OCI-LY1 (cell line): ENCODE results near the gene SH3BP5.

Experiments used
- H2AFZ ChIP-seq: fragments of 200-600 bp; sonication (generic), shearing (Covaris generic); 2 replicates; pipeline ENCODE4 v1.6.0; 2014; ENCODE audit warnings: antibody characterized with exemption, mild to moderate bottlenecking, low read length
- H3F3A ChIP-seq: fragments of 200-600 bp; sonication (generic), shearing (Covaris generic); 2 replicates; pipeline ENCODE4 v1.6.0; 2014; ENCODE audit warnings: mild to moderate bottlenecking, antibody characterized with exemption, low read length, moderate library complexity; ENCODE audit not compliant: insufficient read depth
- H3K27ac ChIP-seq: fragments of 200-600 bp; sonication (generic); 2 replicates; pipeline ENCODE4 v1.5.1; 2014; ENCODE audit warnings: low read length, mixed run types, mild to moderate bottlenecking, low read depth; ENCODE audit not compliant: poor library complexity, severe bottlenecking
- H3K27me3 ChIP-seq: fragments of 200-600 bp; sonication (generic); 2 replicates; pipeline ENCODE4 v1.6.0; 2014; ENCODE audit warnings: antibody characterized with exemption, mild to moderate bottlenecking, low read length, moderate library complexity; ENCODE audit not compliant: insufficient read depth
- H3K36me3 ChIP-seq: fragments of 200-600 bp; sonication (generic); 2 replicates; pipeline ENCODE4 v1.6.1; 2014; ENCODE audit warnings: mild to moderate bottlenecking, antibody characterized with exemption, low read length, moderate library complexity, mixed read lengths; ENCODE audit not compliant: insufficient read depth
- H3K4me1 ChIP-seq: fragments of 200-600 bp; sonication (generic); 2 replicates; pipeline ENCODE4 v1.5.1; 2014; ENCODE audit warnings: mild to moderate bottlenecking, low read length, moderate library complexity; ENCODE audit not compliant: insufficient read depth, severe bottlenecking
- H3K4me2 ChIP-seq: fragments of 200-600 bp; sonication (generic), shearing (Covaris generic); 2 replicates; pipeline ENCODE4 v1.6.1; 2014; ENCODE audit warnings: low read length
- H3K4me3 ChIP-seq: fragments of 200-600 bp; sonication (generic); 2 replicates; pipeline ENCODE4 v1.5.1; 2014; ENCODE audit warnings: low read length, low read depth, mild to moderate bottlenecking, mixed read lengths; ENCODE audit not compliant: poor library complexity, severe bottlenecking
- H3K79me2 ChIP-seq: fragments of 200-600 bp; shearing (Covaris generic); 2 replicates; pipeline ENCODE4 v1.6.1; 2016; ENCODE audit warnings: mixed run types, low read length, mixed read lengths; ENCODE audit not compliant: insufficient read depth
- H3K9ac ChIP-seq: fragments of 200-600 bp; sonication (generic), shearing (Covaris generic); 2 replicates; pipeline ENCODE4 v1.6.1; 2014; ENCODE audit warnings: mild to moderate bottlenecking, low read length, mixed read lengths
- H3K9me2 ChIP-seq: fragments of 200-600 bp; sonication (generic), shearing (Covaris generic); 2 replicates; pipeline ENCODE4 v1.6.1; 2014; ENCODE audit warnings: low read depth, mild to moderate bottlenecking, low read length, mixed read lengths
- H3K9me3 ChIP-seq: fragments of 200-600 bp; shearing (Covaris generic); 2 replicates; pipeline ENCODE4 v1.6.1; 2014; ENCODE audit warnings: low read length, mixed read lengths
- H4K20me1 ChIP-seq: fragments of 200-600 bp; sonication (generic), shearing (Covaris generic); 2 replicates; pipeline ENCODE4 v1.6.0; 2016; ENCODE audit warnings: mild to moderate bottlenecking, low read length; ENCODE audit not compliant: insufficient read depth
- CTCF ChIP-seq: fragments of 200-600 bp; sonication (generic), shearing (Covaris generic); IDR thresholded peaks from 2 replicates; pipeline ENCODE4 v1.5.1; 2017; ENCODE audit warnings: mild to moderate bottlenecking, antibody characterized with exemption, low read length, moderate library complexity, mixed read lengths
- EZH2 ChIP-seq: fragments of 200-600 bp; sonication (generic), shearing (Covaris generic); IDR thresholded peaks from 2 replicates; pipeline ENCODE4 v1.8.0; 2017; ENCODE audit warnings: borderline replicate concordance, mixed run types, mild to moderate bottlenecking, antibody characterized with exemption, low read length, moderate library complexity, mixed read lengths

Gene SH3BP5

GRCh38 chr3:15324379-15324808 lies 8.0 kb downstream of the SH3BP5 start:
- TF ChIP-seq EZH2 = no peak
- no peak for TF ChIP-seq CTCF
- Histone ChIP-seq H3K4me3 (no peak overlapping the region), H3K9me2 (no peaks in the 10 kb centered on the region), H3K4me2 (no peak overlapping the region), H3K27ac (no peak overlapping the region), H3F3A (no peaks in the 10 kb centered on the region), H3K4me1 (peaks cover 5% of the 10 kb centered on the region), H3K27me3 (no peaks in the 10 kb centered on the region), H3K79me2 (no peaks in the 10 kb centered on the region), H3K9me3 (no peaks in the 10 kb centered on the region), H2AFZ (no peak overlapping the region), H4K20me1 (peaks cover 3% of the 10 kb centered on the region; the same call in 1 of the 2 replicates), H3K9ac (no peak overlapping the region), H3K36me3 (no peaks in the 10 kb centered on the region)

GRCh38 chr3:15323063-15323462 lies 9.3 kb downstream of the SH3BP5 start:
- Histone ChIP-seq H3K4me3 (no peak overlapping the region), H2AFZ (no peak overlapping the region), H3F3A (no peaks in the 10 kb centered on the region), H3K27me3 (no peaks in the 10 kb centered on the region), H3K36me3 (no peaks in the 10 kb centered on the region), H3K9me2 (no peaks in the 10 kb centered on the region), H3K4me1 (peaks cover 4% of the 10 kb centered on the region), H3K79me2 (no peaks in the 10 kb centered on the region), H3K9me3 (no peaks in the 10 kb centered on the region), H3K4me2 (no peak overlapping the region), H4K20me1 (peaks cover 3% of the 10 kb centered on the region; the same call in 1 of the 2 replicates), H3K9ac (no peak overlapping the region), H3K27ac (no peak overlapping the region)
- TF ChIP-seq EZH2 = no peak
- no peak for TF ChIP-seq CTCF

GRCh38 chr3:15321349-15321748 lies 11.0 kb downstream of the SH3BP5 start:
- H3K27me3 ChIP-seq = no peaks in the 10 kb centered on the region
- no peaks in the 10 kb centered on the region for H3F3A ChIP-seq
- H4K20me1 ChIP-seq = peaks cover 3% of the 10 kb centered on the region; the same call in 1 of the 2 replicates
- H3K4me2 ChIP-seq = no peak overlapping the region
- no peak overlapping the region for H3K9ac ChIP-seq
- no peak overlapping the region for H3K27ac ChIP-seq
- H3K36me3 ChIP-seq = no peaks in the 10 kb centered on the region
- no peak overlapping the region for H3K4me3 ChIP-seq
- H2AFZ ChIP-seq = no peak overlapping the region
- no peaks in the 10 kb centered on the region for H3K4me1 ChIP-seq
- H3K79me2 ChIP-seq = no peaks in the 10 kb centered on the region
- TF ChIP-seq EZH2 (no peak), CTCF (no peak)
- no peaks in the 10 kb centered on the region for H3K9me2 ChIP-seq
- H3K9me3 ChIP-seq = no peaks in the 10 kb centered on the region
